ENCODE measurements around the gene IRF2.

GRCh38 chr4:184448141-184448540, 26.2 kb downstream of the IRF2 start:
- TF ChIP-seq CTCF (optimal IDR thresholded peaks at IDR 0.05 in 1 of 3, IDR thresholded peaks at IDR 0.05 in 1 of 3, conservative IDR thresholded peaks at IDR 0.05 in 1 of 3; ENCODE audit: extremely low read depth in 1 of 3, insufficient read depth in 2 of 3, low read length in 3 of 3) = no peak
- TF ChIP-seq EZH2 (IDR thresholded peaks at IDR 0.05; ENCODE audit: low read length) = no peak
